K562 (cell line): ENCODE measurements around the gene TARS1. TPM values are rescaled to one million over a fixed set of nuclear protein-coding genes. Genes with fewer than 3 reads are reported as not detected.

Source experiments
- HNRNPUL1 ChIP-seq: fragments of 200-400 bp; formaldehyde crosslinking; IDR thresholded peaks from 2 replicates; pipeline ENCODE4 v1.6.1; 2017; ENCODE audit warnings: low read length
- JUNB ChIP-seq: fragments of 450-650 bp; formaldehyde crosslinking; conservative IDR thresholded peaks from 2 replicates; pipeline ENCODE4 v1.4.0; 2020; ENCODE audit warnings: mild to moderate bottlenecking
- KLF13 ChIP-seq: fragments of 450-650 bp; IDR thresholded peaks from 2 replicates; pipeline ENCODE4 v1.6.1; 2016; ENCODE audit warnings: missing genetic modification characterization, low read depth, mild to moderate bottlenecking, missing compliant biosample characterization, moderate library complexity, borderline replicate concordance
- MBD1 ChIP-seq: fragments of 250-450 bp; sonication (Bioruptor Pico); IDR thresholded peaks from 2 replicates; pipeline ENCODE4 v1.8.0; 2022; ENCODE audit warnings: inconsistent platforms
- MBD2 ChIP-seq: sonication (generic); IDR thresholded peaks from 2 replicates; pipeline ENCODE4 v1.6.1; 2016; ENCODE audit warnings: low read depth, borderline replicate concordance
- PTBP1 ChIP-seq: fragments of 200-400 bp; formaldehyde crosslinking; IDR thresholded peaks from 2 replicates; pipeline ENCODE4 v1.6.1; 2017; ENCODE audit warnings: low read depth, low read length
- REST ChIP-seq, 2 experiments: fragments of 450-650 bp; formaldehyde crosslinking in 1 of 2; IDR thresholded peaks; 2 replicates each; pipeline versions ENCODE4 v1.4.0 to v1.6.1; 2014 to 2020; ENCODE audit warnings: mild to moderate bottlenecking in 2 of 2, borderline replicate concordance in 1 of 2, low read depth in 1 of 2
- RREB1 ChIP-seq: fragments of 250-450 bp; sonication (Bioruptor Pico); IDR thresholded peaks from 2 replicates; pipeline ENCODE4 v1.4.0; 2020
- polyA plus RNA-seq, 8 experiments: library from polyadenylated mRNA; depleted of rRNA in 4 of 8; stranded (reverse) in 5 of 8; unstranded in 3 of 8; fragments of >200 nt; fragmentation: Nextera tagmentation in 2 of 8; fragmentation: Illumina TruSeq in 1 of 8; extraction: Ambion mirVana in 2 of 8; extraction: Trizol in 1 of 8; gene quantifications; 2 replicates each; pipeline versions ENCODE4 v1.2.1 to v1.2.3, GENCODE V29; 2011 to 2014; ENCODE audit warnings: inconsistent platforms in 1 of 8, missing spikeins in 1 of 8
- total RNA-seq, 7 experiments: library from RNA; depleted of rRNA in 6 of 7; stranded (reverse); fragments of >200 nt in 6 of 7; fragmentation: Illumina TruSeq in 2 of 7; extraction: Trizol in 2 of 7; gene quantifications; 2 replicates each; pipeline versions ENCODE4 v1.2.1 to v1.2.3, GENCODE V29; 2011 to 2021; ENCODE audit warnings: low replicate concordance in 1 of 7

Gene TARS1
- total and polyA plus RNA-seq, 9 of the 15 experiments (the other 6 are each of a cell fraction or from before 2014, with no cell fraction given), result 263 to 518 (median 439) TPM

- TF ChIP-seq REST (IDR thresholded peaks at IDR 0.05; ENCODE audit: borderline replicate concordance), result 0 out of 2 replicates have a peak, but pooled peaks have one; percentile 19
- no peak for TF ChIP-seq REST (CRISPR knock-in tag; IDR thresholded peaks at IDR 0.05; ENCODE audit: low read depth)
- peak; percentile 84; the same call in 1 of the 2 replicates for TF ChIP-seq RREB1 (CRISPR knock-in tag)
- 0 out of 2 replicates have a peak, but pooled peaks have one; percentile 62 for TF ChIP-seq KLF13 (tag)
- TF ChIP-seq HNRNPUL1, result no peak
- no peak for TF ChIP-seq MBD1 (CRISPR knock-in tag)
- no peak for TF ChIP-seq JUNB
- TF ChIP-seq MBD2, result peak; percentile 60; the same call in 1 of the 2 replicates
- TF ChIP-seq PTBP1, result no peak
These were observed at the start of gene TARS1 (continued) for GRCh38 chr5:33440482-33441240.
